Colonic mucosa (tissue), 4 donors: Measurements from ENCODE around the gene INS. TPM values are rescaled to one million over a fixed set of nuclear protein-coding genes. Genes with fewer than 3 reads are reported as not detected.
A peak's percentile ranks its signal among the peaks of the same experiment; 100 is the strongest.
"Not testable (repeated sequence)": the region's sequence is repeated elsewhere in the genome, so short reads cannot be mapped to it uniquely, and the experiment has no call there.

Source experiments
- DNase-seq: peaks from one replicate; pipeline ENCODE4 v3.0.0-alpha.2; 2020
- H3K27ac ChIP-seq: fragments of 200-600 bp; one replicate; pipeline ENCODE4 v1.8.0; 2021
- H3K27me3 ChIP-seq: fragments of 200-600 bp; one replicate; pipeline ENCODE4 v1.8.0; 2021
- H3K36me3 ChIP-seq: fragments of 200-600 bp; one replicate; pipeline ENCODE4 v1.8.0; 2021
- H3K4me1 ChIP-seq: fragments of 200-600 bp; one replicate; pipeline ENCODE4 v1.8.0; 2021; ENCODE audit warnings: mild to moderate bottlenecking
- H3K4me3 ChIP-seq: fragments of 200-600 bp; one replicate; pipeline ENCODE4 v1.8.0; 2021
- H3K9ac ChIP-seq, 2 donors: one replicate each; pipeline ENCODE4 v1.7.0; 2013; ENCODE audit warnings: control low read depth in 2 of 2, low read depth in 2 of 2, low read length in 2 of 2
- H3K9me3 ChIP-seq: fragments of 200-600 bp; one replicate; pipeline ENCODE4 v1.8.0; 2021
- intact Hi-C: fragments of 100-400 bp; cut with DNase I; formaldehyde crosslinking; loops from one replicate; pipeline ENCODE4 v1.14.1; 2022
- total RNA-seq, 2 donors: library from RNA; stranded (reverse); fragmentation: NEBNext Ultra II Directional in 1 of 2; extraction: Animal tissue kit (Norgen Biotek cat#: 25700) in 1 of 2; gene quantifications; one replicate each; pipeline ENCODE4 v1.2.1, GENCODE V29; 2021
- TF ChIP-seq, protein P1 (sequence below): fragments of 200-600 bp; IDR thresholded peaks from one replicate; pipeline ENCODE4 v1.8.0; 2022; ENCODE audit warnings: antibody characterized with exemption, mild to moderate bottlenecking
- donor health status: healthy.
- donor health status: DM: no; HTN: no; CAD: no.
- donor health status: DM: no; HTN: no; CAD: no.

INS gene
- total RNA-seq, 2 donors from 2014 or later, result 0.84 TPM; not detected in 1

DNA sequence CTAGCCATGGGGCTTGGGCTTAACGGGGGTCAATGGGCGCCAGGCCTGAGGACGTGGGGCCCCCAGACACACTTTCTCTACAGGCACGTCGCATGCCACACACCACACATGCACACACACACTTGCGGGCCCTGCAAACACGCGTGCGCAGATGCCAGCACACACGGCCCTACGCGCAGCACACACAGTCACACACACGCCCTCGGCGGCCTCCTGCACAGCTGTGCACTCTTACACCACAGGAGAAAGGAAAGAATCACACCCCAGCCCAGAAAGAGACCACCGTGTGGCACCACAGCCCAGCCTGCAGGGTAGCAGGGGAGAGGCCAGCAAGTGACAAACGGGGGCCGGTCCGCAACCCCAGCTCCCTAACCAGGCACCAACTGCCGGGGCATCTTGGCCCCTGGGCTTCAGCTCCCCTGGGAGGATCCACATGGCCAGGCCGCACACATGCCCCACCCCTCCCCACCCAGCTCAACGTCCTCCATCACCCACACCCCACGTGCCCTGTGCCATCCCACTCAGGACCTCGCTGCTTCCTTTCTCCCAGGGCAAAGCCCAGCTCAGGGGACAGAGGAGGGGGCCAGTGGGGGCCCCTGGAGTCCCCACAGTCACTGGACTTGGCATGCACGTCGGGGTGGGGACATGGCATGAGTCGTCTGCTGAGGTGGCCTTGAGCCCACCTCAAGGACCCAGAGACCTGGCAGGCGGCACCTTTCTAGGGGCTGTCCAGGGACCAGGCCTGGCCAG, 36.9 kb upstream of the INS start:
- no peaks in the 10 kb centered on the region for H3K9me3 ChIP-seq
- DNase-seq, result no peak
- TF ChIP-seq, protein P1, sequence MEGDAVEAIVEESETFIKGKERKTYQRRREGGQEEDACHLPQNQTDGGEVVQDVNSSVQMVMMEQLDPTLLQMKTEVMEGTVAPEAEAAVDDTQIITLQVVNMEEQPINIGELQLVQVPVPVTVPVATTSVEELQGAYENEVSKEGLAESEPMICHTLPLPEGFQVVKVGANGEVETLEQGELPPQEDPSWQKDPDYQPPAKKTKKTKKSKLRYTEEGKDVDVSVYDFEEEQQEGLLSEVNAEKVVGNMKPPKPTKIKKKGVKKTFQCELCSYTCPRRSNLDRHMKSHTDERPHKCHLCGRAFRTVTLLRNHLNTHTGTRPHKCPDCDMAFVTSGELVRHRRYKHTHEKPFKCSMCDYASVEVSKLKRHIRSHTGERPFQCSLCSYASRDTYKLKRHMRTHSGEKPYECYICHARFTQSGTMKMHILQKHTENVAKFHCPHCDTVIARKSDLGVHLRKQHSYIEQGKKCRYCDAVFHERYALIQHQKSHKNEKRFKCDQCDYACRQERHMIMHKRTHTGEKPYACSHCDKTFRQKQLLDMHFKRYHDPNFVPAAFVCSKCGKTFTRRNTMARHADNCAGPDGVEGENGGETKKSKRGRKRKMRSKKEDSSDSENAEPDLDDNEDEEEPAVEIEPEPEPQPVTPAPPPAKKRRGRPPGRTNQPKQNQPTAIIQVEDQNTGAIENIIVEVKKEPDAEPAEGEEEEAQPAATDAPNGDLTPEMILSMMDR, result no peak
- no peaks in the 10 kb centered on the region for H3K36me3 ChIP-seq
- H3K27ac ChIP-seq, result no peak overlapping the region
- no peak overlapping the region for H3K4me3 ChIP-seq
- intact Hi-C loops, result loop anchor here (2.0 to 10.0 kb wide), 3 partner anchors 101 to 697 kb away; no protein-coding TSS in a partner anchor
- no peaks in the 10 kb centered on the region for H3K27me3 ChIP-seq
- no peak overlapping the region for H3K9ac ChIP-seq
- peaks cover 11% of the 10 kb centered on the region for H3K4me1 ChIP-seq

DNA sequence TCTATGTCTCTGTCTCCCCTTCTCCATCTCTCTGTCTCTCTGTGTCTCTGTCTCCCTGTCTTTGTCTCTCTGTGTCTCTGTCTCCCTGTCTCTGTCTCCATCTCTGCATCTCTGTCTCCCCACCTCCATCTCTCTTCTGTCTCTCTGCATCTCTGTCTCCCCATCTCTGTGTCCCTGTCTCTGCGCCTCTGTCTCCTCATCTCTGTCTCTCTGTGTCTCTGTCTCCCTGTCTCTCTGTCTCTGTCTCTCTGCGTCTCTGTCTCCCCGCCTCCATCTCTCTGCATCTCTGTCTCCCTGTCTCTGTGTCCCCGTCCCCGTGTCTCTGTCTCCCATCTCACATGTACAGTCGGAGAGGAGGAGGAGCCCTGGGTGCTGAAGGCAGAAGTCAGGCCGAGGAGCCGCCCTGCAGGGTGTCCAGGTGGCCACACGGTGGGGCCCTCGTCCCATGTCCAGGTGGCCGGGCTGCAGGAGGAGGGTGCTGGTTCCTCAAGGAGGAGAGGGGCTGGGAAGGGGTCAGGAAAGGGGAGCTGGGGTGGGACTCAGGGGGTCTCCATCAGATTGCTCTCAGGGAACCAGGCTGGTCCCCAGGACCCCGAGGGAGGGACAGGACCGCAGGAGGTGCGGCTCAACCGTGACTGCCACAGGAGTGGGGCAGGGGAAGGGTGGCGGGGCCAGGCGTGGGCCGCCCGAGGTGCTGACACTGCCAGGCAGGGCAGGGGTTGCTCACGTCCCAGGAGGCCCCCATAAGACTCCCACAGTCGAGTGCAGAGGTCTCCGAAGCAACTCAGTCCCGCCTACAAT, 36.2 kb upstream of the INS start:
- Histone ChIP-seq H3K27ac (no peak overlapping the region), H3K4me3 (no peak overlapping the region), H3K27me3 (no peaks in the 10 kb centered on the region), H3K9me3 (no peaks in the 10 kb centered on the region), H3K36me3 (no peaks in the 10 kb centered on the region), H3K9ac (peak overlapping the region in 1 of 2 donors; percentile 16), H3K4me1 (peaks cover 3% of the 10 kb centered on the region)
- peak; percentile 76 for DNase-seq
- TF ChIP-seq, protein P1, result peak; percentile 61
- intact Hi-C loops, result loop anchor here (2.0 to 10.0 kb wide), 3 partner anchors 102 to 698 kb away; no protein-coding TSS in a partner anchor

DNA sequence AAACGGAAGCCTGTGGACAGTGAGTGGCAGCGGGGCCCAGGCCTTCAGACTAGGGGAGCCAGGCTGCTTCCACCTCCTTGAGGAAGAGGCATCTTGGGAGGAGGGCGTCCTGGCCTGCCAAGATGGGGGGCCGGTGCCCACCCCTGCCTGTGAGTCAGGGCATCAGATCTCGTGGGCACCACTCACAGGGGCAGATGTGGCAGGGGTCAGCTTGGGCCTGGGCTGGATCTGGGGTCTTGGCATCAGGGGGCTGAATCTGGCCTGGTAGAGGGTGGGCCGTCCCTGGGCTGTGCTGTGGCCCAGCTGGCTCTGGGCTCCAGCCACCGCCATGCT, 34.7 kb upstream of the INS start:
- no peaks in the 10 kb centered on the region for H3K27me3 ChIP-seq
- H3K4me1 ChIP-seq, result no peaks in the 10 kb centered on the region
- TF ChIP-seq, protein P1, result no peak
- intact Hi-C loops, result loop anchor here (2.0 to 10.0 kb wide), 3 partner anchors 103 to 699 kb away; no protein-coding TSS in a partner anchor
- no peak for DNase-seq
- no peak overlapping the region for H3K9ac ChIP-seq
- no peak overlapping the region for H3K4me3 ChIP-seq
- no peaks in the 10 kb centered on the region for H3K36me3 ChIP-seq
- no peaks in the 10 kb centered on the region for H3K9me3 ChIP-seq
- H3K27ac ChIP-seq, result no peak overlapping the region

DNA sequence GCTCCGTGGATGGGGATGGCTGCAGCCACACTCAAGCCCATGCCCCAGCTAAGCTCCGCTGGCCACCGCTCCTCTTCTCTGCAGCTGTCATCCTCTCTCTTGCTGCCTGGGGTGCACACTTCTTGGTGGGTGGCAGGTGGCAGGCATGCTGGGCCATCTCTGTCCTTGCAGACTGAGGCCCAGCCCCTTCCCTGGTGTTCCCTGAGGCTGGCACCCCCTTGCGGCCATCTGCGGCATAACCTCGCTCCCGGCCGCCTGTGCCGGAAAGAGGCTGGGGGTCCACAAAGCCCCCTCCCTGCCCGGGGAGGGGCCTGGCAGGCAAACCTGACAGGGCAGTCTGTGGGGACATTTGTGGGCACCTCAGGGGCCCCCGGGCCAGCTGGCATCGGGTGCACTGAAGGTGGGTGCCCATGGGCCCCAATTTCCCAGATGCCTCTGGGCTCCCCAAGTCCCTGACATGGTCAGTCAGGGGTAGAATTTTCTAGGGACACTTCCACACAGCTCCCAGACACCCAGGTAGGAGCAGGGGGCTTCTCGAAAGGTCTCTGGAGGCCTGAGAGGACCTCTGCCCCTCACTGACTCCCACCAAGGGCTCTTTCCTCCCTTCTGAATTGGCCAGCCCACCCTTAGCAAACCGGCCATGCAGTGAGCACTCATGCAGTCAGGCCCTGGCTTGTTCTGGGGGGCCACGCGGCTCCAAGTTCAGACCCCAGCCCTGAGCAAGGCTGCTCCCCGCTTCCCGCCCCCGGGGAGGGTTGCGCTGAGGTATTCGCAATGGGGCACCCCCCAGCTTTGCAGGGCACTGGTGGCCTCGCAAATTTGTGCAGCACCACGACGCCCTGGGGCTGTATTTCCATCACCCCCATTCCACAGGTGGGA, 34.1 kb upstream of the INS start:
- intact Hi-C loops, result loop anchor here (10.0 kb wide), 1 partner anchor 700 kb away; no protein-coding TSS in a partner anchor
- TF ChIP-seq, protein P1, result peak; percentile 95
- no peaks in the 10 kb centered on the region for H3K9me3 ChIP-seq
- H3K9ac ChIP-seq, result peak overlapping the region in 1 of 2 donors; percentile 43
- no peaks in the 10 kb centered on the region for H3K4me1 ChIP-seq
- DNase-seq, result peak; percentile 49
- no peak overlapping the region for H3K27ac ChIP-seq
- no peak overlapping the region for H3K4me3 ChIP-seq
- H3K36me3 ChIP-seq, result no peaks in the 10 kb centered on the region
- H3K27me3 ChIP-seq, result no peaks in the 10 kb centered on the region

DNA sequence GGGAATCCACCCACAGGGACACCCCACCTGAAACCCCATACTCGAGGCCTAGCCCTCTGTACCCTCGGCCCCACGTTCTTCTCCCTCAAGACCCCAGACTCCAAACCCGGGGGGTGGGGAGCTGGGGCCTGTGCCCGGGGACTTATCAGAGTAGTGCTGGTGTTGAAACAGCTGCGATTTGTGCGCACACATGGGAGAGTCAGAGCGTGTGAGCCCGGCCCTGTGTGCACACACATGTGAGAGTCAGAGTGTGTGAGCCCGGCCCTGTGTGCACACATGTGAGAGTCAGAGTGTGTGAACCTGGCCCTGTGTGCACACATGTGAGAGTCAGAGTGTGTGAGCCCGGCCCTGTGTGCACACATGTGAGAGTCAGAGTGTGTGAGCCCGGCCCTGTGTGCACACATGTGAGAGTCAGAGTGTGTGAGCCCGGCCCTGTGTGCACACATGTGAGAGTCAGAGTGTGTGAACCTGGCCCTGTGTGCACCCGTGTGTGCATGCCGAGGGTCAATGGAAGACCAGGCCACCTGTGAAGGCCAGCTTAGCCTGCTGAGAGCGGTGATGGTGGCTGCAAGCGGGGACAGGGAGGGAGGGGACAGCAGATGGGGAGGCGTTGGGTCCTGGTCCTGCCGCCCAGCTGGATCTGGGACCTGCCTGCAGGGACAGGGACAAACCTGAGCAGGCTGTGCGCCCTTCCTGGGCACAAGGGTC, 33.0 kb upstream of the INS start:
- intact Hi-C loops, result loop anchor here (10.0 kb wide), 1 partner anchor 701 kb away; no protein-coding TSS in a partner anchor
- not testable (repeated sequence) for H3K27ac ChIP-seq, H3K36me3 ChIP-seq, H3K4me3 ChIP-seq, H3K9me3 ChIP-seq, H3K4me1 ChIP-seq, H3K27me3 ChIP-seq, DNase-seq, H3K9ac ChIP-seq
